NCI-H2029 (cell line): ENCODE data around the gene FXYD5.
A peak's percentile ranks its signal among the peaks of the same experiment; 100 is the strongest.

Experiments
- DNase-seq: peaks from one replicate; lab custom pipeline; 2025; lab: John Stamatoyannopoulos, UW

Gene FXYD5

DNA sequence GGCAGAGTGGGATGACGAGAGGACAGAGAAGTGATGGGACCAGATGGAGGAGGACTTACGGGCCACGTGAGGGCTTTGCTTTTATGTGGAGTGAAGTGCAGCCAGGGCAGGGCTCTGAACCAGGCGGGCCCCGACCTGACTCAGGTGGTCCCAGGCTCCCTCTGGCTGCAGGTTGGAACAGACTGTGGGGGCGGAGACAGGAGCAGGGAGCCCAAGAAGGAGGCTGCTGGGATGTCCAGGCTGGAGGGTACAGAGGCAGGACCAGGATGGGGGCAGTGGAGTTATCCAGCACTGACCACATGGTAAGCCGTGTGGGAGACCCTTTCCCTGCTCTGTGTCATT lies 2.1 kb downstream of the FXYD5 start:
- DNase-seq: no peak

DNA sequence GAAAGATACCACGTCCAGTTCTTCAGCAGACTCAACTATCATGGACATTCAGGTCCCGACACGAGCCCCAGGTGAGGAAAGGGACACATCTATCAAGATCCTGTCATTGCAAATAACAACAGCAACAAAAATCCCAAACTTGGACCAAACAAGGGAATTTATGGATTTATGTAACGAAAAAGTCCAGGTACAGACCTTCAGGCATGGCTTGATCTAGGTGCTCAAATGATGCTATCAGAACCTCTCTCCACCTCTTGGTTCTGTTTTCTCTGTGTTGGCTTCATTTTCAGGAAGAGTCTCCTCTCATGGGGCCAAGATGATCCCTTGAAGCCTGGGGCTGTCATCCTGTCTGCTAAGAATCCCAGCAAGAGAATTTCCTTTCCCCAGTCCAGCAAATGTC lies 2.9 kb downstream of the FXYD5 start:
- DNase-seq: no peak

DNA sequence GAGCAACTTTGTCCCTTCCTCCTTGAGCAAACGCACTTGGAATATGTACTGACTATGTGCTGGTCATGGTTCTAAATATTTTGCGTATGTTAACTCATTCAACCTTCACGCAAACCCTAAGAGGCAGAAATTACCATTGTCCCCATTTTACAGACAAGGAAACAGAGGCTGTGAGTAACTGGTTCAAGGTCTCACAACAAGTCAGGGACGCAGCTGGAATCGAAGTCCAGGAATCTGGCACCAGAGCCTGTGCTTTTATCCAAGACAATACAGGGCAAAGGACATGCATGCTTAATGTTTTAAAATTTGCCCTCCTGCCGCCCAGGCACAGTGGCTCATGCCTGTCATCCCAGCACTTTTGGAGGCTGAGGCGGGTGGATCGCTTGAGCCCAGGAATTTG lies 5.1 kb downstream of the FXYD5 start:
- DNase-seq: no peak

DNA sequence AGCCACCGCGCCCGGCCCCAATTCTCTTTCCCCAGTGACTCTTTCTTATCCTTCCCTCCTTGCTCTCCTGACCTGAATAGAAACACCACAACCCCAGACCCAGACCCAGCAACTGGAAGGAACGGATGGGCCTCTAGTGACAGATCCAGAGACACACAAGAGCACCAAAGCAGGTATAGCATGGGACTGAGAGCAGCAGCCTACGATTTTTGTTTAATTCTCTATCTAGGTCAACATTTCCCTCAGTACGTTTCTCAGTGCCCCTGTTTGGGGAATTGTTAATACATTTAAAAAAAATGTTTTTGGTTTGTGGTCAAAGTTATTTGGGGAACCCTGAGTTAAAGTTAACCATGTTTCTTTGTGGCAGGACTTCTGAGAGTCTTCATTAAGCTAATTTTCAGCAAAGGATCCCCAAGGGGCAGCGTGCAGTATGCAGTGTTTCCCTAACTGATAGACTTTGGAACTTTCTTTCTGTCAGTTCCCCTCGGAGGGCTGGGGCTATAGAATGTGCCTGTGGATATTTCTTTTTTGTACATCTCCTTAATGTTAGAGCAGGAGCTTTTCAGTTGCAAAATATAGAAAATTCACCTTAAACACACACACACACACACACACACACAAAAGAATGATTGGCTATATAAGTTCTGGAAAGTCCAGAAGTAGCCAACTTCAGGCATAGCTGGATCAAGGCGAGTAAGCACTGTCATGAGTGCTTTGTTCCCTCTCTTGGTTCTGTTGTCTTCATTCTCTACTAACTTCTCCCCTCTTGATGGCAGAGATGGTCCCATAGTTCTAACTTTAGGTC lies 6.3 kb downstream of the FXYD5 start:
- no peak for DNase-seq

DNA sequence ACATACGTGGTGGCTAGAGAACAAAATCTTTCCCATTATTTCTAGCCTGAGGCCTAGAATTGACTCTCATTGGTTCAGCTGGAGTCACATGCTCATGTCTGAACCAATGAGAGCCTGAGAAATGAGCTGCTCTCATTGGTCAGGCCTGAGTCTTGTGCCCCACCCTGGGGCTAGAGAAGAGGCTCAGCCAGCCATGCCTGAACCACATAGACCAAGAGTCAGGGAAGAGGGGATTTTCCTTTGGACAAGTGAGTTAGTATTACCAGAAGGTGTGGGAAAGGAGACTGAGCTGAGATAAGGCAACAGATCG lies 6.9 kb downstream of the FXYD5 start:
- no peak for DNase-seq

DNA sequence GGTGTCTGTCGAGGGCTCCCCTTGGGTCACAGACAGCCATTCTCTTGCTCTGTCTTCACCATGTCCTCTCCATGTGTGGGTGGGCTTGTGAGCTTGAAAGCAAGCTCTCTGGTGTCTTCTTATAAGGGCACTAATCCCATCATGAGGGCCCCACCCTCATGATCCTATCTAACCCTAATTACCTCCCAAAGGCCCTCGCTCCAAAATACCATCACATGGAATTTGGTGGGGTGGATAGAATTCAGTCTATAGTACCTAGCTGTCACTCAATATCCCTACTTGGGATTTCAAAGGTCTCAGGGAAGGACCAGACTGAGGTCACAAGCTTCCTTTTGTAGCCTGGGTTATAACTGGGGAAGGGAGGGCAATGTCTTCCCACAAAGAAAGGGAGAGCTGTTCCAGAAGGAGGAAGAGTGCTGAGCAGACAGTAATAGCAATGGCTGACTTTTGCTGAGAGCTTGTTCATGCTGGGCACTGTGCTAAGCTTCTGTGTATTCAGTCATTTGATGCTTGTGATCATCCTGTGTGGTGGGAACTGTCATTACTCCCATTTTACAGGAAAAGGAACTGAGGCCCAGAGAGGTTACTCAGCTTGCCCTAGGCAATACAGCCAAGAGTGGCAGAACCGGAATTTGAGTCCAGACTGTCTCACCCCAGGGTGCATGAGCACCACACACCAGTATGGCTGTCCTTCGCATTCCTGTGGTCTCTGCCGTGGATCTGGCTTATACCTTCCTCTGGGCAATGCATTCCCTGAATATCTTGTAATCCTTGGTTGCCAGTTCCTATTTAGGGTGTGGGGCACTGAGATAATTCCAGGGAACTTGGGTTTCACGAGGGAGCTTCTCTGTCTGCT lies 8.2 kb downstream of the FXYD5 start:
- DNase-seq: no peak

DNA sequence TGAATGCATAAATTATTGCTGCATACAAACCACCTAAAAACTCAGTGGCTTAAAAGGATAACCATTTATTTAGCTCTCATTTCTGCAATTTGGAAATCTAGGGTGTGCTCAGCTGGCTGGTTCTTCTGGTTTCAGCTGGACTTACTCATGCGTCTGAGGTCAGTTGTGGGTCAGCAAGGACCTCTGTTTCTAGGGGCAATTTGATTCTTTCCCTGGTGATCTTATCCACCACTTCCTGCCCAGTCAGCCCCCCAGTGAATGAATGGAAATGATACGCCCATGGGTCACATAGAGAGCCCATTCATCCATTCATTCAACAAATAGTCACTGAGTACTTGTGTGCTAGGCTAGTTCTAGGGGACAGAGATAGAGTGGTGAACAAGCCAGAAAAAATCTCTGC lies 9.9 kb downstream of the FXYD5 start:
- DNase-seq: no peak

DNA sequence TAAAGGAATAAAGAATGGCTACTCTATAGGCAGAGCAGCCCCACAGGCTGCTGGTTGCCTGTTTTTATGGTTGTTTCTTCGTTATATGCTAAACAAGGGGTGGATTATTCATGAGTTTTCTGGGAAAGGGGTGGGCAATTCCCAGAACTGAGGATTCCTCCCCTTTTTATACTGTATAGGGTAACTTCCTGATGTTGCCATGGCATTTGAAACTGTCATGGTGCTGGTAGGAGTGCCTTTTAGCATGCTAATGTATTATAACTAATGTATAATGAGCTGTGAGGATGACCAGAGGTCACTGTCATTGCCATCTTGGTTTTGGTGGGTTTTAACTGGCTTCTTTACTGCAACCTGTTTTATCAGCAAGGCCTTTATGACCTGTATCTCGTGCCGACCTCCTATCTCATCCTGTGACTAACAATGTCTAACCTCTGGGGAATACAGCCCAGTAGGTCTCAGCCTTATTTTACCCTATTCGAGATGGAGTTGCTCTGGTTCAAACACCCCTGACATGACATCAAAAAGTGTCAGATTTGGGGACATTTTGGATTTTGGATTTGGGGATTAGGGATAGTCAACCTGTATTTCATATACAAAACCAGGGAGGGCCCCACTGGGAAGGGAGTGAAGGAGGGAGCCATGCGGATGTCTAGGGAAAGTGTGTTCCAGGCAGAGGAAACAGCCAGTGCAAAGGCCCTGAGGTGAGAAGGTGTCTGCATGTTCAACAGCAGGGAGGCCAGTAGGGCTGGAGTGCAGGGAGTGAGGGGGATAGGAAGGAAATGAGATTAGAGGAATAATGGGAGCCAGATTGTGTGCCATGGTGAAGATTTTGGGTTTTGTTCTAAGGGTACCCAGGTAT lies 10.9 kb downstream of the FXYD5 start:
- DNase-seq: no peak

DNA sequence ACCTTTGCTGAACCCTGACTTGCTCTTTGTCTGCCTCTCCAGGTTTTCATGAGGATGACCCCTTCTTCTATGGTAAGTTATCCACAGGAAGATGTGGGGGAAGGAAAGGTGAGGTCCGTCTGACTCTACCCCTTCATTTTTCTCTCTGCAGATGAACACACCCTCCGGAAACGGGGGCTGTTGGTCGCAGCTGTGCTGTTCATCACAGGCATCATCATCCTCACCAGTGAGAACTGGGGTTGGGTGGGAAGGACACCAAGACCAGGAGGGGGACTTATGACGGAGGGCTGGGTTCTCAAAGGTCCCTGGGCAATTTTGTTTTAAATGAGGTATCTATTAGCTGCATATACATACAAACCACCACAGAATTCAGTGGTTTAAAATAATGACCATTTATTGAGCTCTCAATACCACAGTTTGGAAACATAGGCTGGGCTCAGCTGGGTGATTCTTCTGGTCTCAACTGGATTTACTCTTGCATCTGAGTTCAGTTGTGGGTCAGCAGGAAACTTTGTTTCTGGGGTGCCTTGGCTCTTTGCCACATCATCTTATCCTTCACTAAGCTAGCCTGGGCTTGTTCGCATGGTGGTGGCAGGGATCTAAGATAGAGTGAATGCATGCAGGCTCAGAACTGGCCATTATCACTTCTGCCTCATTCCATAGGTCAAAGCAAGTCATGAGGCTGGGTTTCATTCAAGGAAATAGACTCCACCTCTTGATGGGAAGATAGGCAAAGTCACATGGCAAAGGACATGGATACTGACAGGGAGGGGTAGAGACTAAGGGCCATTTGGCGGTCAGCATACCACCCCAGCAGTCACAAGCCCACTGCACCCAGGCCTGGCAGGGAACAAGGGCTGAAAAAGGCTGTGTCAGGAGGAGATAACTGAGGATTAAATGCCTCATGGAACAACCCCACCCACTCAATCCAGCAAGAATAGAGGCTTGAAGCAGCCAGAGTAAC lies 11.8 kb downstream of the FXYD5 start:
- DNase-seq: no peak

DNA sequence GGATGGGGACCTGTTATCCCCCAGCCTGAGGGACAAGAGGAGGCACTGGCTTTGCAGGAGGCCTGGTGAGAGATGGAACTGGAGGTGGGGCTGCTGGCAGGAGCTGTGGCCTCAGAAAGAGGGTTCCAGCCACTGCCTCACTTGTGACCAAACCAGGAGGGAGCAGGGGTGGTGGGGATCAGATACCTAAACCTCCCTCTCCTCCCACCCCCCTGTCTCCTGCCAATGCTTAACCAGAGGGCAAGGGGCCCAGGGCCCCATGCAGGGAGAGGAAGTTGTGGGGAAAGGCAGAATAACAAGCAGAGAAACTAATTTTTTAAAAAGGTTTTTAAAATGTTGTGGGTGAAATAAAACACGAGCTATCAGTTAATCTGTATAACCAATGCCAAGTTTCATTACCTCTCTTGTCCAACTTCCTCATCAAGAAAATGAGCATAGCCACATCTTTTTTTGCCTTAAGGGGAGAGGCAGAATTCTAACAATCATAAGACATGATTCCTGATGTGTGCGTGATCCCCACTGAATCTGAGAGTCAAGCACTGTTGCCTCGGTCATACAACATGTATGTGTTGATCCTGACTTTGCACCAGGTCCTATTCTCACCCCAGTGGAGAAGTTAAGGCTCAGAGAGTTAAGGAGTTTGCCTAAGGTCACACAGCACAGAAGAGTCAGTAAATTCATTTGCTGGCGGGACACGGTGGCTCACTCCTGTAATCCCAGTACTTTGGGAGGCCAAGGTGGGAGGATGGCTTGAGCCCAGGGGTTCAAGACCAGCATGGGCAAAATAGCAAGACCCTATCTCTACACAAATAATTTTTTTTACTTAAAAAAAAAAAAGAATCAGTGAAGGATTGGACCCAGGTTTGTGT lies 12.9 kb downstream of the FXYD5 start:
- no peak for DNase-seq

DNA sequence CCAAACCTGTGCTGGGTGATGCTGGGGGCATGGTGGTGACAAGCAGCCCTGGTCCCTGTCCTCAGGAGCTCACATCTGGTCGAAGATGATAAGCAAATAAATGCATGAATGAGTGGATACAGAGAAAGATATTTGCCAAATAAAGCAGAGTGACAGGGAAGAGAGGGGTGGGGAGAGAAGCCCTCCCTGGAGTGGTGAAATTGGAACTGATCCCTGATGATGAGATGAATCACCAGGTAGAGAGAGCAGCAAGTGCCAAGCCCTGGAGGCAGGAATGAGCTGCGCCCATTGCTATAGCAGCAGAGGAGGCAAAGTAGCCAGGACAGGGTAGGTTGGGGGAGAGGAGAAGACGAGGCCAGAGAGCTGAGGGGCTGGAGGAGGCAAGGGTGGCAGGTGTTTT lies 13.7 kb downstream of the FXYD5 start:
- DNase-seq: peak; percentile 85

DNA sequence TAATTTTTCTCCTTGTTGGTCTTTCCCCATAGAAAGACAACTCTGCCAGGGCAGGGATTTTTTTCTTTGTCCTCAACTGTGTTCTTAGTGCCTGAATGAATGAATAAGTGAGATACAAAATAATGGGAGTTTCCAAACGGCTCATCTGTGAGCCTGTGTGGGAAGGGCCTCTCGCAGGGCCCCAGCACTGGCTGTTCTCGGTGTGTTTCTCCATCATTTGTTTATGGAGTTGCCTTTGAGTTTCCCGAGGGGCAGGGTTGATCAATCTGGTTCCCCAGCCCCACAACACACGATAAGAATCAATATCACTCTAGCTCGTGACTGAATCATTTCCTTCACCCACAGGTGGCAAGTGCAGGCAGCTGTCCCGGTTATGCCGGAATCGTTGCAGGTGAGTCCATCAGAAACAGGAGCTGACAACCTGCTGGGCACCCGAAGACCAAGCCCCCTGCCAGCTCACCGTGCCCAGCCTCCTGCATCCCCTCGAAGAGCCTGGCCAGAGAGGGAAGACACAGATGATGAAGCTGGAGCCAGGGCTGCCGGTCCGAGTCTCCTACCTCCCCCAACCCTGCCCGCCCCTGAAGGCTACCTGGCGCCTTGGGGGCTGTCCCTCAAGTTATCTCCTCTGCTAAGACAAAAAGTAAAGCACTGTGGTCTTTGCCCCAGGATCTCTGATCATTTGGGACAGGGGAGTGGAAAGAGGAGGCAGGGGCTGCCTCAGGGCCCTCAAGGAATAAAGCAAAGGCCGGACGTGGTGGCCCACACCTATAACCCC lies 14.9 kb downstream of the FXYD5 start:
- no peak for DNase-seq

DNA sequence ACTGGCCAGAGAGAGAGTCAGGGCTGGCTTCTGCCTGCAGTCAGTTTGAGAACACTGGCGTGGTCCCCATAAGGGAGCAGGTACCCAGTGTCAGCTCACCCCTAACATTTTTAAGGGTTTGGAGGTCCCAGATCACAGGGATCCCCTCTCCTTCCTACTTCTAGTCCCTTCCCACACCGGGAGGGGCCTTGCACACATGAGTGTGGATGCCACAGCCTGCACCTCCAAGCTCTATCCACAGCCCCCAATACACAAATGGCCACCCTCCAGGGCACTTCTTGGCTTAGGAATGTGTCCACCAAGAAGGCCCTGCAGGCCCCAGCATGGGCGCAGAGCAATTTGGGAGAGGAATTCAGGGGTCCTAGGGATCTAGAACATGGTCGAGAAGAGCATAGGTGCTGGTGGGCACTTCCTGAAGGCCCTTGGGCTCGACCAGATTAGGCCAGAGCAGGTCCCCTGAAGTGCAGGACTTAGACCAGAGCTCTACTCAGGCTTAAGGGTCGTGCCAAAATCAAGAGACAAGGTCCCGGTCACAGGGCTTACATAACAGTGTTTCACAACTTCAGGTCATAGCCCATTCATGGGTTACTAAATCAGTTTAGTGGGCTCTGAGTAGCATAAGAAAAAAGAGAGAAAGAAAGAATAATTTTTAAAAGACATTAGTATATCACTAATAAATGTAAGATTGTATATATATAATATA lies 16.0 kb downstream of the FXYD5 start:
- DNase-seq: no peak

DNA sequence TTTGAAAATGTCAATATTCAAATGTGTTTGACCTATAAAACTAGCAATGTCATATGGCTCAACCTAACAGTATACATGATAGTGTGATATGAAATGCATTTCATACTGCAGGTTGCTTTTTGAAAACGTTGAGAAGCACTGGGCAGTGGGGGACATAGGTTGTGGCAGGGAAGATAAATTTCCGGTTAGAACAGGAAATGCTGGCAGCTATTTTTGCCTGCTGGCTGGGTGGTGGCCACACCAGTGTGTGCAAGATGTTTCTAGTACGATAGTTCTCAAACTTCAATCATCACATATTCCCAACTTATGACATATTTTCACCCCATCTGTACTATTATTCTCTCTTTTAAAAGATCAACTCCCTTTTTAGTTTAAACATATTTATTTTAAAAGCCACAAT lies 17.2 kb downstream of the FXYD5 start:
- no peak for DNase-seq

DNA sequence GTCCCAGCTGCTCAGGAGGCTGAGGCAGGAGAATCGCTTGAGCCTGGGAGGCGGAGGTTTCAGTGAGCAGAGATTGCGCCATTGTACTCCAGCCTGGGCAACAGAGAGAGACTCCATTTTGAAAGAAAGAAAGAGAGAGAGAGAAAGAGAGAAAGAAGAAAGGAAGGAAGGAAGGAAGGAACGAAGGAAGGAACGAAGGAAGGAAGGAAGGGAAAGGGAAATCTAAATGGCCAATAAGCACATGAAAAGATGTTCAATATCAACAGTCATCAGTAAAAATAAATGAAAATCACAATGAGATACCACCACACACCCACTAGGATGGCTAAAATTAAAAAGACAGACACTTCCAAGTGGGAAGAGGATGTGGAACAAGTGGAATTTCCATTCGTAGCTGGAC lies 19.7 kb downstream of the FXYD5 start:
- no peak for DNase-seq

DNA sequence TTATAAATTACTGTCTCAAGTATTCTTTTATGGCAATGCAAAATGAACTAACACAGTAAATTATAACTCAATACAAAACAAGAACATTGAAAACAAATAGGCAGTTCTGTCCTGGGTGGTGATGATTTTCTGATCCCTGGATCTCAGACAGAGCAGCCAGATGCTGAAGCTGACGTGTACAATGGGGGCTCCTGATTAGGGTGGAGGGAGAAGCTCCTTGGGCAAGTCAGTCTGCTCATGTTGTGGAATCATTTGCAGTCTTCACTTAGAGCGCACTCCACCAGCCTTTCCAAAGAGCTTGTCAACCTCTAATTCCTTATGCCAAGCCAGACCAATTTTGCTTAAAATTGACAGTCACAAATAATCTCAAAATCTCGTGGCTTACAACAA lies 21.6 kb downstream of the FXYD5 start:
- DNase-seq: no peak

DNA sequence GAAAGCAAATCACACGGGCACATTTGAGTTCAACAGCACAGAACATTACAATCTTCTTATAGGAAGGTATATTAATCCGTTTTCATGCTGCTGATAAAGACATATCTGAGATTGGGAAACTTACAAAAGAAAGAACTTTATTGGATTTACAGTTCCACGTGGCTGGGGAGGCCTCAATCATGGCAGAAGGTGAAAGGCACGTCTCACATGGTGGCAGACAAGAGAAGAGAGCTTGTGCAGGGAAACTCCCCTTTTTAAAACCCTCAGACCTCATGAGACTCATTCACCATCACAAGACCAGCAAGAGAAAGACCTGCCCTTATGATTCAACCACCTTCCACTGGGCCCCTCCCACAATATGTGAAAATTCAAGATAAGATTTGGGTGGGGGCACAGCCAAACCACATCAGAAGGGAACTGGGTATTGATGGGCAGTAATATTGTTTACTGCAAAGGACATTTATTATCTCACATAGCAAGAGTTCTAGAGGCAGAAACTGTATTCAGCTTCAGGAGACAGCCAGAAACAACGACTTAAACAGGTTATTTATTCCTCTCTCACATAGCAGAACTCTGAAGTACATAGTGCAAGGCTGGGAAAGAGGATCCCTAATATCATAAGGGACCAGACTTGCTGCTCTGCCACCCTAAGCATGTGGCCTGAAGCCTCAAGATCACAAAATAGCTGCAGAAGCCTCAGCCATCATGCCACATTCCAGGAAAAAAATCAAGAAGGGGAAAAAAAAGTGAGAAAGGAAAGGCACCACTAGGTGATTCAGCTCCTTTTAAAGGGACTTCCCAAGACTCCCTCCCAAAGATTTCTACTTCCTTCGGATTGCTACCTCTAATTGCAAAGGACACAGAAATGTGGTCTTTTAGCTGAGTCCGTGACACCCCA lies 23.1 kb downstream of the FXYD5 start:
- no peak for DNase-seq

DNA sequence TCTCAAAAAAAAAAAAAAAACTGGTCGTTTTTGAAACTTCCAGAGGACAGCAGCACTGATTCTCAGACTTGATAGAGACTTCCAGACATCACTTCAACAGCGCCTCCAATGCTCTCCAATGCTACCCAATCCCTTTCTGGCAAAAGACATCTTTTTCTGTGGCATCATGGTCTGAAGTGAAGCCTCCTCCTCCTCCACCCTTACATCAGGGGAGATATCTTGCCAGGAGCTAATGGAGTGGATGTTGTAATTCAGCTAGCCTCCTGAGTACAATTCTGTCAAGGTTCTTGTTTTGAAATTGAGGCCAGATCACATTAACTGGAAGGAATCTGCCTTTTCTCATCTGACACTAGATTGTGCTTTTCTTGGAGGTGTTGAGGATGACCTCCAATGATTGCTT lies 24.2 kb downstream of the FXYD5 start:
- no peak for DNase-seq
